IMR-90 (cell line): ENCODE measurements around the gene UNKL. TPM values are rescaled to one million over a fixed set of nuclear protein-coding genes. Genes with fewer than 3 reads are reported as not detected.

ENCODE experiments used
- ATAC-seq: fragments of 200-7000 bp; cut with Tn5 transposase; 2 replicates; pipeline ENCODE4 v1.9.1; 2020; ENCODE audit warnings: low read depth, mild to moderate bottlenecking, moderate library complexity
- BruUV-seq: library from RNA; stranded (reverse); fragments of 400-500 nt; replicated peaks from 2 replicates; lab custom pipeline; 2021; lab: Mats Ljungman, UMichigan
- CTCF ChIA-PET: fragments of 300-600 bp; formaldehyde crosslinking; extraction: SDS; loops from one replicate; lab custom pipeline; 2021; ENCODE audit warnings: antibody characterized with exemption; lab: Yijun Ruan, JAX
- POLR2A ChIA-PET: fragments of 300-600 bp; sonication (Branson Sonifier 250); formaldehyde crosslinking; loops from one replicate; lab custom pipeline; 2022; ENCODE audit warnings: antibody characterized with exemption; ENCODE audit not compliant: unreplicated experiment; lab: Charles Lee
- DNase-seq: peaks from one replicate; pipeline ENCODE4 v3.0.0; 2013
- H2AFZ ChIP-seq: replicated peaks from 2 replicates; pipeline ENCODE3; 2013; ENCODE audit warnings: low read length, mild to moderate bottlenecking; ENCODE audit not compliant: poor library complexity
- H2AK5ac ChIP-seq: 2 replicates; pipeline ENCODE4 v1.6.1; 2013; ENCODE audit warnings: low read depth, low read length, inconsistent platforms
- H2AK9ac ChIP-seq: replicated peaks from 2 replicates; pipeline ENCODE3; 2013; ENCODE audit warnings: mild to moderate bottlenecking, low read depth, low read length, moderate library complexity; ENCODE audit not compliant: poor library complexity
- H2BK120ac ChIP-seq: 2 replicates; pipeline ENCODE4 v1.6.1; 2013; ENCODE audit warnings: low read depth, low read length, inconsistent platforms
- H2BK15ac ChIP-seq: 3 replicates; pipeline ENCODE4 v1.6.1; 2013; ENCODE audit warnings: low read depth, low read length, inconsistent platforms
- H2BK20ac ChIP-seq: 2 replicates; pipeline ENCODE4 v1.6.1; 2013; ENCODE audit warnings: low read depth, mild to moderate bottlenecking, inconsistent platforms, low read length, moderate library complexity
- H2BK5ac ChIP-seq: 2 replicates; pipeline ENCODE4 v1.6.1; 2013; ENCODE audit warnings: mild to moderate bottlenecking, low read depth, low read length, inconsistent platforms; ENCODE audit not compliant: poor library complexity, severe bottlenecking
- H3K14ac ChIP-seq: replicated peaks from 2 replicates; pipeline ENCODE4 v1.6.1; 2013; ENCODE audit warnings: low read depth, low read length, inconsistent platforms
- H3K18ac ChIP-seq: 2 replicates; pipeline ENCODE4 v1.6.1; 2013; ENCODE audit warnings: low read depth, low read length, control low read depth
- H3K23ac ChIP-seq: 2 replicates; pipeline ENCODE4 v1.6.1; 2013; ENCODE audit warnings: low read depth, low read length, inconsistent platforms
- H3K27ac ChIP-seq: 2 replicates; pipeline ENCODE4 v1.5.1; 2013; ENCODE audit warnings: mild to moderate bottlenecking, control low read depth, low read length; ENCODE audit not compliant: insufficient read depth
- H3K27me3 ChIP-seq: 2 replicates; pipeline ENCODE4 v1.6.1; 2013; ENCODE audit warnings: low read length; ENCODE audit not compliant: control insufficient read depth, insufficient read depth
- H3K36me3 ChIP-seq: 2 replicates; pipeline ENCODE4 v1.6.1; 2013; ENCODE audit warnings: low read length, mixed read lengths; ENCODE audit not compliant: control insufficient read depth, insufficient read depth
- H3K4ac ChIP-seq: 2 replicates; pipeline ENCODE4 v1.6.1; 2013; ENCODE audit warnings: low read depth, low read length, inconsistent platforms
- H3K4me1 ChIP-seq: 2 replicates; pipeline ENCODE4 v1.6.1; 2013; ENCODE audit warnings: low read length, mixed read lengths; ENCODE audit not compliant: control insufficient read depth, insufficient read depth
- H3K4me2 ChIP-seq: 2 replicates; pipeline ENCODE4 v1.6.1; 2013; ENCODE audit warnings: low read depth, mild to moderate bottlenecking, control low read depth, low read length, moderate library complexity
- H3K4me3 ChIP-seq: 2 replicates; pipeline ENCODE4 v1.5.1; 2013; ENCODE audit warnings: low read depth, mild to moderate bottlenecking, control low read depth, low read length, moderate library complexity; ENCODE audit not compliant: insufficient read depth
- H3K56ac ChIP-seq: 2 replicates; pipeline ENCODE4 v1.6.1; 2013; ENCODE audit warnings: low read length, inconsistent platforms; ENCODE audit not compliant: insufficient read depth; ENCODE audit errors: extremely low read depth
- H3K79me1 ChIP-seq, 2 experiments: 2 replicates each; pipeline ENCODE4 v1.6.1; 2013; ENCODE audit warnings: low read length in 2 of 2, inconsistent platforms in 1 of 2, low read depth in 1 of 2
- H3K9ac ChIP-seq: 2 replicates; pipeline ENCODE4 v1.6.1; 2013; ENCODE audit warnings: low read depth, low read length, control low read depth
- H3K9me1 ChIP-seq: 2 replicates; pipeline ENCODE4 v1.6.1; 2013; ENCODE audit warnings: low read length, inconsistent platforms; ENCODE audit not compliant: insufficient read depth
- H3K9me3 ChIP-seq: 2 replicates; pipeline ENCODE4 v1.6.1; 2013; ENCODE audit warnings: low read length; ENCODE audit not compliant: control insufficient read depth, insufficient read depth
- H4K20me1 ChIP-seq: 2 replicates; pipeline ENCODE4 v1.6.1; 2013; ENCODE audit warnings: low read length, inconsistent platforms; ENCODE audit not compliant: insufficient read depth
- H4K5ac ChIP-seq: 2 replicates; pipeline ENCODE4 v1.6.1; 2013; ENCODE audit warnings: mild to moderate bottlenecking, low read depth, low read length, control low read depth
- H4K8ac ChIP-seq, 2 experiments: 2 replicates each; pipeline ENCODE4 v1.6.1; 2013; ENCODE audit warnings: low read depth in 2 of 2, low read length in 2 of 2, control low read depth in 1 of 2, inconsistent platforms in 1 of 2
- H4K91ac ChIP-seq: 2 replicates; pipeline ENCODE4 v1.6.1; 2013; ENCODE audit warnings: low read depth, low read length, inconsistent platforms; ENCODE audit not compliant: insufficient read depth
- CHD1 ChIP-seq: IDR thresholded peaks from 2 replicates; pipeline ENCODE4 v1.6.1; 2012; ENCODE audit warnings: low read depth, low read length, improper control_type of control experiment
- MAZ ChIP-seq: IDR thresholded peaks from 2 replicates; pipeline ENCODE4 v1.6.1; 2012; ENCODE audit warnings: low read depth, mild to moderate bottlenecking, low read length, improper control_type of control experiment, moderate library complexity, borderline replicate concordance
- POLR2A ChIP-seq: IDR thresholded peaks from 2 replicates; pipeline ENCODE4 v1.6.1; 2012; ENCODE audit warnings: mild to moderate bottlenecking, low read depth, low read length
- WGBS, 2 experiments: methylation state at CpG; one replicate each; pipeline versions ENCODE4 v1.1.5 to v1.1.7; 2013; ENCODE audit warnings: missing lambda C conversion rate in 2 of 2; ENCODE audit not compliant: insufficient read length in 1 of 2; ENCODE audit errors: extremely low coverage in 2 of 2; 5-methylcytosine and 5-hydroxymethylcytosine counted together
- dilution Hi-C: fragments of 300-500 bp; cut with HindIII; formaldehyde crosslinking; loops from one replicate; pipeline ENCODE4 v1.14.3; 2018; ENCODE audit warnings: low sequenced_read_pairs; ENCODE audit not compliant: unreplicated experiment
- in situ Hi-C: fragments of 300-500 bp; cut with MboI; formaldehyde crosslinking; loops from 3 replicates; pipeline ENCODE4 v1.14.3; 2019; ENCODE audit warnings: low sequenced_read_pairs, inconsistent platforms, mixed read lengths
- intact Hi-C: fragments of 100-400 bp; cut with micrococcal nuclease; formaldehyde crosslinking; loops from 2 replicates; pipeline ENCODE4 v1.10.0; 2022
- polyA plus RNA-seq, 3 experiments: library from polyadenylated mRNA; depleted of rRNA; stranded (reverse); fragments of >200 nt; gene quantifications; 2 replicates each; pipeline ENCODE4 v1.2.3, GENCODE V29; 2012; ENCODE audit warnings: low replicate concordance in 1 of 3
- total RNA-seq: library from RNA; depleted of rRNA; stranded (reverse); fragments of >200 nt; gene quantifications from 2 replicates; pipeline ENCODE4 v1.2.3, GENCODE V29; 2012
- TF ChIP-seq, protein P1 (sequence below): conservative IDR thresholded peaks from 2 replicates; pipeline ENCODE4 v1.5.1; 2012; ENCODE audit warnings: mild to moderate bottlenecking, low read depth, low read length, improper control_type of control experiment

The UNKL gene
- total and polyA plus RNA-seq, 2 of the 4 experiments (the other 2 are of a cell fraction): 4.1 to 13.3 TPM

DNA sequence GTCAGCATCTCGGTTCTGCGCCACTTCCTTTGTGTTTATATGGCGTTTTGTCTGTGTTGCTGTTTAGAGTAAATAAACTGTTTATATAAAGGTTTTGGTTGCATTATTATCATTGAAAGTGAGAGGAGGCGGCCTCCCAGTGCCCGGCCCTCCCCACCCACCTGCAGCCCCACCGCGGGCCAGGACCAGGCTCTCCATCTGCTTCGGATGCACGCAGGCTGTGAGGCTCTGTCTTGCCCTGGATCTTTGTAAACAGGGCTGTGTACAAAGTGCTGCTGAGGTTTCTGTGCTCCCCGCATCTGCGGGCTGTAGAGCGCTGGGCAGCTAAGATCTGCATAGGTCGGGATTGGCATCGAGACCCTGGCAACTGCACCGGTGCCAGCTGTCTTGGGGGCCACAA, 89.2 kb downstream of the UNKL start:
- Histone ChIP-seq H3K4ac (no peak overlapping the region), H2AFZ (no peak overlapping the region), H3K18ac (no peak overlapping the region), H2BK120ac (no peak overlapping the region), H3K36me3 (peaks cover 44% of the 10 kb centered on the region), H4K5ac (no peak overlapping the region), H3K9me3 (no peaks in the 10 kb centered on the region), H3K9me1 (no peaks in the 10 kb centered on the region), H3K23ac (no peak overlapping the region), H4K8ac (no peak overlapping the region), H3K79me1 (peaks cover 0 to 11% of the 10 kb centered on the region in 2 experiments; a peak in 2 of 4 replicates), H3K27me3 (no peaks in the 10 kb centered on the region), H3K4me3 (no peak overlapping the region), H4K20me1 (peaks cover 30% of the 10 kb centered on the region), H3K4me1 (no peaks in the 10 kb centered on the region), H3K27ac (no peak overlapping the region), H2AK9ac (no peak overlapping the region), H2BK5ac (no peak overlapping the region), H2BK15ac (no peak overlapping the region), H3K9ac (no peak overlapping the region), H3K14ac (no peak overlapping the region), H2BK20ac (no peak overlapping the region), H2AK5ac (no peak overlapping the region), H3K4me2 (no peak overlapping the region), H4K91ac (no peak overlapping the region), H3K56ac (no peak overlapping the region)
- no TSS peak for BruUV-seq
- TF ChIP-seq CHD1: no peak
- TF ChIP-seq POLR2A: no peak
- TF ChIP-seq MAZ: no peak
- TF ChIP-seq, protein P1, sequence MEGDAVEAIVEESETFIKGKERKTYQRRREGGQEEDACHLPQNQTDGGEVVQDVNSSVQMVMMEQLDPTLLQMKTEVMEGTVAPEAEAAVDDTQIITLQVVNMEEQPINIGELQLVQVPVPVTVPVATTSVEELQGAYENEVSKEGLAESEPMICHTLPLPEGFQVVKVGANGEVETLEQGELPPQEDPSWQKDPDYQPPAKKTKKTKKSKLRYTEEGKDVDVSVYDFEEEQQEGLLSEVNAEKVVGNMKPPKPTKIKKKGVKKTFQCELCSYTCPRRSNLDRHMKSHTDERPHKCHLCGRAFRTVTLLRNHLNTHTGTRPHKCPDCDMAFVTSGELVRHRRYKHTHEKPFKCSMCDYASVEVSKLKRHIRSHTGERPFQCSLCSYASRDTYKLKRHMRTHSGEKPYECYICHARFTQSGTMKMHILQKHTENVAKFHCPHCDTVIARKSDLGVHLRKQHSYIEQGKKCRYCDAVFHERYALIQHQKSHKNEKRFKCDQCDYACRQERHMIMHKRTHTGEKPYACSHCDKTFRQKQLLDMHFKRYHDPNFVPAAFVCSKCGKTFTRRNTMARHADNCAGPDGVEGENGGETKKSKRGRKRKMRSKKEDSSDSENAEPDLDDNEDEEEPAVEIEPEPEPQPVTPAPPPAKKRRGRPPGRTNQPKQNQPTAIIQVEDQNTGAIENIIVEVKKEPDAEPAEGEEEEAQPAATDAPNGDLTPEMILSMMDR: no peak
- no peak for DNase-seq
- CTCF ChIA-PET: no interaction called here
- in situ Hi-C loops: no loop called here
- 89% methylated on average over 4 of the region's 15 CpGs; no CpG with 5 or more reads in 1 of the 2 experiments for WGBS, 2 experiments
- ATAC-seq: no peak
- intact Hi-C loops: no loop called here
- POLR2A ChIA-PET: no interaction called here
- dilution Hi-C loops: no loop called here
